Activated T-cell treated with anti-CD3 and anti-CD28 coated beads, Interleukin-2, amount 50 U/mL, for 24 hours (primary cell): ENCODE results near the gene EZH1.
A peak's percentile ranks its signal among the peaks of the same experiment; 100 is the strongest.

ENCODE experiments used
- DNase-seq: peaks from one replicate; pipeline ENCODE4 v3.0.0-alpha.2; 2020
- H3K27ac Mint-ChIP-seq: 2 replicates; pipeline ENCODE4 v1.8.0; 2020; ENCODE audit warnings: mild to moderate bottlenecking, mixed read lengths
- H3K27me3 Mint-ChIP-seq: 2 replicates; pipeline ENCODE4 v1.8.0; 2020; ENCODE audit warnings: mixed read lengths
- H3K36me3 Mint-ChIP-seq: 2 replicates; pipeline ENCODE4 v1.8.0; 2020; ENCODE audit warnings: low read depth, mixed read lengths
- H3K4me1 Mint-ChIP-seq: 2 replicates; pipeline ENCODE4 v1.8.0; 2020; ENCODE audit warnings: low read depth, mixed read lengths
- H3K4me3 Mint-ChIP-seq: 2 replicates; pipeline ENCODE4 v1.8.0; 2020; ENCODE audit warnings: mild to moderate bottlenecking, moderate library complexity, mixed read lengths
- H3K9me3 Mint-ChIP-seq: 2 replicates; pipeline ENCODE4 v1.8.0; 2020; ENCODE audit warnings: mixed read lengths

EZH1 gene

DNA sequence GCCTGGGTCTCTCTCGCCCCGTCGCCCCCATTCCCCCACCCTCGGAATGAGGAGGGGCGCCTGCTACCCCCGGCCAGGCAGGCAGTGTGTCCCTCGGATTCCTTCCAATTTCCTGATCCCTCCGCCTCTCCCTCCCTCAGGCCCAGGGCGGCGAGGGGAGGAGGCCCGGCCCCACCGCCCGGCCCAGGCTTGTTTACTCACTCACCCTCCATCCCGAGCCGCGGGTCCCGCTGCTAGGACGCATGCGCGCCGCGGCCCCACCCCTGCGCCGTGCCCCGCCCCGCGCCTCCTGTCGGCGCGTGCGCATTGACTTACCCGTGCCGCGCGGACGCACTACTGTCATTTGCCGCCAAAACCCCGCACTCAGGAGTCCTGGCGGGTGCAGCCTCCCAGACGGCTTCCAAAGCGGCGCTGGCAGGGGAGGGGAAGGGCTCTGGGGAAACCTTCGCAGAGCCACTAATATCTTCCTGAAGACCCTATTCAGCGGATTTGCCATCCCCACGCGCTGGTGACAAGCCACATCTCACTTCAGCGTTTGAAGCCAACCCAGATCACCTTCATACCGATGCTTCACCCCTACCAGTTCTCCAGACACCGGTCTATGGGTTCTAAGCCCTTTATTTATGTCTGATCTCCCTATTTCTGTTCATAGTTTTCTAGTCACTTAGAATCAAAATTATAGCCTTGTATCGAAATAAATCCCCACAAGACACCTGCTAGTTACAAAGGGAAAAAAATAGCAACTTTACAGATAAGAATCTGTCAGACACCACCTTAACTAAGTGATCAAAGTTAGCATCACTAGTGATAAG, at the start of gene EZH1:
Gene EZH1, minus strand, starts transcription at position 235 of the 812 bp plus-strand sequence. CDS start 16,099 bp downstream, outside the sequence.
- H3K4me3 Mint-ChIP-seq = peak within 1 kb of the TSS; percentile 95
- H3K27ac Mint-ChIP-seq = peak within 1 kb of the TSS; percentile 99
- peak; percentile 96 for DNase-seq
- peaks cover 12% of the 10 kb centered on the region for H3K27me3 Mint-ChIP-seq
- peaks cover 12% of the 10 kb centered on the region for H3K36me3 Mint-ChIP-seq
- H3K9me3 Mint-ChIP-seq = peaks cover 5% of the 10 kb centered on the region
- peaks cover 21% of the 10 kb centered on the region for H3K4me1 Mint-ChIP-seq

DNA sequence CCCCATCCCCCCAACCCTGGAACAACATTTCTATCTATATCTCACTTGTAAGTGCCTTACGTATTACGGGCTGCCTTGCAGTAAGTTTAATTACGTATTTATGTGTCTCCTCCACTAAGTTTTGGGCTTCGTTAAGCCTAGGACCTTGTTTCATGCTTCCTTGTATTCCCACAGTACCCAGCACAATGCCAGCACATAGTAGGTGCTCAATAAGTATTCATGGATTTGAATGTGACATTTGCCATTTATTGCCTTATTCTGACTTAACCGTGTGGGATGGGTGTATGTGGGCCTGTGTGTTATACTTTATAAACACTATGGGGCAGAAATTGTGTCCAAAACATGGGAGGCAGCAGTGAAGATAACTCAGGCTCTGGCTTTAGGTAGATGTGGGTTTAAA, 47.7 kb upstream of the EZH1 start:
- Mint-ChIP-seq H3K9me3 (no peaks in the 10 kb centered on the region), H3K27ac (no peak overlapping the region), H3K27me3 (peaks cover 17% of the 10 kb centered on the region), H3K4me1 (peaks cover 16% of the 10 kb centered on the region), H3K36me3 (peaks cover 12% of the 10 kb centered on the region), H3K4me3 (no peak overlapping the region)
- DNase-seq = no peak

DNA sequence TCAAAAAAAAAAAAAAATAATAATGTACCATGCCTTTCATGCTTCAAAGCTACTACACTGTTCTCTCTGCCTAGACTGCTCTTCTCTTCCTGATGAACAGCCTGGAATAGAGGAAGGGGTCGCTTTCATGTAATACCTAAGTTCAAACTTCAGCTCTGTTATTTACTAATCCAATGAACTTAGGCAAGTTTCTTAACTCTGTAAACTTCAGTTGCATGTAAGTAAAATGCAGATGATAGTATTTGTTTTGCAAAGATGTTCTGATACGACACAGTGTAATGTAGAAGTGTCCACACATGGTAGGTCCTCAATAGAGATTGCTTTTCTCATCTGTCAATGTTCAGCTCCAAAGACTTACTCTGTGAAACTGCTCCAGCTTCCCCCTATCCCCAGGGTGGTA, 47.1 kb upstream of the EZH1 start:
- DNase-seq = no peak
- Mint-ChIP-seq H3K27ac (no peak overlapping the region), H3K9me3 (no peaks in the 10 kb centered on the region)

DNA sequence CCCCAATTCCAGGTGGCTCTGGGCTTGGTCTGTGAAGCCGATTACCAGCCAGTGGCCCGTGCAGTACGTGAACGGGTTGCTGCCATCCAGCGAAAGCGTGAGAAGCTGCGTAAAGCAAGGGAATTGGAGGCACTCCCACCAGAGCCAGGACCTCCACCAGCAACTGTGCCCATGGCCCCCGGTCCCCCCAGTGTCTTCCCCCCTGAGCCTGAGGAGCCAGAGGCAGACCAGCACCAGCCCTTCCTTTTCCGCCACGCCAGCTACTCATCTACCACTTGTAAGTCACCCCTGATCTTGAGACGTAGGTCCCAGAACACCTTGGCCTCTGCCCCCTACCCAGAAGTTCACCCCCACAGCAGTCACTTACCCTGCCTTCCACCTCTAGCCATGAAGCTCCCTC, 42.4 kb upstream of the EZH1 start:
- peaks cover 24% of the 10 kb centered on the region for H3K4me1 Mint-ChIP-seq
- no peak for DNase-seq
- H3K36me3 Mint-ChIP-seq = no peaks in the 10 kb centered on the region
- H3K27me3 Mint-ChIP-seq = peaks cover 68% of the 10 kb centered on the region
- H3K27ac Mint-ChIP-seq = no peak overlapping the region
- H3K4me3 Mint-ChIP-seq = no peak overlapping the region
- no peaks in the 10 kb centered on the region for H3K9me3 Mint-ChIP-seq

More for the DNA sequence above, 47.1 kb upstream of the EZH1 start:
- Mint-ChIP-seq H3K27me3 (peaks cover 22% of the 10 kb centered on the region), H3K36me3 (peaks cover 12% of the 10 kb centered on the region), H3K4me1 (peaks cover 11% of the 10 kb centered on the region), H3K4me3 (no peak overlapping the region)

DNA sequence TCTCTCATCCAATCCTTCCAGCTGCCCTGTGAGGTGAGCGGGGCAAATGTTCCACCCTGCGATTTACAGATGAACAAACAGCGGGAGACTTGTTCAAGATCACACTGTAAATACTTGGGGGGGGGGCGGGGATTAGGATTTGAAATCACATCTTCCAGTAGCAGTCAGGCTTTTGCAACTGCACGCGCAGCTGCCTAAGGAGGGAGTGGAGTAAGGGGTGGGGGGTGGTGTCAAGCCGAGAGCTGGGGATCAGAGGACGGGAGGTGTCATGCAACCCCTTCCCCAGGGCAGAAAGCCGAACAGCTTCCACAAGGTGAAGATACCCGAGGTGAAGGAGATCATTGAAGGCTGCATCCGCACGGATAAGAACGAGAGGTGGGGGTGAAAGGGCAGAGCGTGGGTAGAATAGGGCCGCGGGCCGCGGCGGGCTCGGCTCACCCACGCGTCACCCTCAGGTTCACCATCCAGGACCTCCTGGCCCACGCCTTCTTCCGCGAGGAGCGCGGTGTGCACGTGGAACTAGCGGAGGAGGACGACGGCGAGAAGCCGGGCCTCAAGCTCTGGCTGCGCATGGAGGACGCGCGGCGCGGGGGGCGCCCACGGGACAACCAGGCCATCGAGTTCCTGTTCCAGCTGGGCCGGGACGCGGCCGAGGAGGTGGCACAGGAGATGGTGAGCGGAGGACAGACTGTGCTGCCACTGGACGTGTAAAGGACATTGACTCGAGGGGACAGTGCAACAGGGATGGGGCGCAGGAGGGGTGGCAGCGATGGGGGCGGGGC, 40.2 kb upstream of the EZH1 start:
- DNase-seq = no peak
- H3K27me3 Mint-ChIP-seq = peaks cover 82% of the 10 kb centered on the region
- H3K36me3 Mint-ChIP-seq = no peaks in the 10 kb centered on the region
- no peak overlapping the region for H3K4me3 Mint-ChIP-seq
- H3K27ac Mint-ChIP-seq = no peak overlapping the region
- H3K9me3 Mint-ChIP-seq = no peaks in the 10 kb centered on the region
- H3K4me1 Mint-ChIP-seq = peaks cover 32% of the 10 kb centered on the region

DNA sequence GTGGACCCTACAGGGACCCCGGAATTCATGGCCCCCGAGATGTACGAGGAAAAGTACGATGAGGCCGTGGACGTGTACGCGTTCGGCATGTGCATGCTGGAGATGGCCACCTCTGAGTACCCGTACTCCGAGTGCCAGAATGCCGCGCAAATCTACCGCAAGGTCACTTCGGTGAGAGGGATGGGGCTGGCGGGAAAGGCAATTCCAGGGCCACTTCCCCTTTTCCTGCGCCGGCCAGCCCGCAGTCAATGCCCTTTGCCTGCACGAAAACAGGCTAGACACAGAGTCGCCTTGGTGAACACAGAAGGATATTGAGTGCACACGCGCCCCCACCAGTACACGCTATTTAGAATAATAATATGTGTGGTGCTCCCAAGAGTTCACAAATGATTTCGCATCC, 39.6 kb upstream of the EZH1 start:
- no peak for DNase-seq
- Mint-ChIP-seq H3K27ac (no peak overlapping the region), H3K36me3 (peaks cover 5% of the 10 kb centered on the region), H3K4me3 (no peak overlapping the region), H3K9me3 (no peaks in the 10 kb centered on the region), H3K27me3 (peaks cover 88% of the 10 kb centered on the region), H3K4me1 (peaks cover 32% of the 10 kb centered on the region)

DNA sequence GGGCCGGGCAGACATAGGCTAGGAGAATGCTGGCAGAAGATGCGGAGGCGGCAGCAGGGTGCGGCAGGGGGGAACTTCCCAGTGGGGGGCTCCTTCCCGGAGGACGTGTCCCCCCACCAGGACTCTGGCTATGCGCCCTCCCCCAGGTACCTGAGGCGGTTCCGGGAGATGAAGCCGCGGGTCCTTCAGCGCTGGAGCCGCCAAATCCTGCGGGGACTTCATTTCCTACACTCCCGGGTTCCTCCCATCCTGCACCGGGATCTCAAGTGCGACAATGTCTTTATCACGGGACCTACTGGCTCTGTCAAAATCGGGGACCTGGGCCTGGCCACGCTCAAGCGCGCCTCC, 38.9 kb upstream of the EZH1 start:
- DNase-seq = no peak
- peaks cover 32% of the 10 kb centered on the region for H3K4me1 Mint-ChIP-seq
- peaks cover 12% of the 10 kb centered on the region for H3K36me3 Mint-ChIP-seq
- no peaks in the 10 kb centered on the region for H3K9me3 Mint-ChIP-seq
- H3K4me3 Mint-ChIP-seq = no peak overlapping the region
- H3K27me3 Mint-ChIP-seq = peaks cover 84% of the 10 kb centered on the region
- no peak overlapping the region for H3K27ac Mint-ChIP-seq

DNA sequence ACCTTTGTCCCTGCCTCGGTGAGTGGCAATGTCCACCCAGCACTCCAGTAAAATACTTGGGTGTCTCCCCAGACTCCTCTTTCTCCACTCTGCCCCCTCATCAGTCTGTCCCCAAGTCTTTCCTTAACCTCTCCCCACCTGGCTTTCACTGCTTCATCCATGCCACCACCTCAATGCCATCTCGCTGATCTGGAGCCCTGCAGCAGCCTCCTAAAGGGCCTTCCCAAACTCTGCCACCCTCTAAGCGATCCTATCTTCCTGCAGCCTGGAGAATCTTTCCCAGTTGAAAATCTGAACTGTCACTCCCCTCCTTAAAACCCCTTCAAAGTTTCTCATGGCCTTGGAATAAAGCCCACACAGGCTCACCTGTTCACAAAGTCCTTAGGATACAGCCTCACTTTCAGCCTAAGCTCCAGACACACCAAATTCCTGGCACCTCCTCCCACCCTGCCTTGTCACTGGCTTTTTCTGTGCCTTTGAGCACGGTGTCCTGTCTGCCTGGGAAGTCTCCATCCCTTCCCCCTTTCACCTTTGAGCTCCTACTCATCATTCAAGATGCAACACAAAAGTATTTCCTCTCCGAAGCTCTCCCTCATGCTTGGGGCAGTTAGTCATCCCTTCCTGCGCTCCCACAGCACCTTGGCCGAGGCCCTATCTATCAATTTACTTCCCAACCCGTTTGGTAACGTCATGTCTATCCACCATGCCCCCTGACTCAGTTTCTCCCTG, 38.4 kb upstream of the EZH1 start:
- Mint-ChIP-seq H3K4me1 (peaks cover 32% of the 10 kb centered on the region), H3K4me3 (no peak overlapping the region), H3K27ac (no peak overlapping the region), H3K36me3 (peaks cover 17% of the 10 kb centered on the region), H3K27me3 (peaks cover 79% of the 10 kb centered on the region), H3K9me3 (no peaks in the 10 kb centered on the region)
- DNase-seq = no peak

DNA sequence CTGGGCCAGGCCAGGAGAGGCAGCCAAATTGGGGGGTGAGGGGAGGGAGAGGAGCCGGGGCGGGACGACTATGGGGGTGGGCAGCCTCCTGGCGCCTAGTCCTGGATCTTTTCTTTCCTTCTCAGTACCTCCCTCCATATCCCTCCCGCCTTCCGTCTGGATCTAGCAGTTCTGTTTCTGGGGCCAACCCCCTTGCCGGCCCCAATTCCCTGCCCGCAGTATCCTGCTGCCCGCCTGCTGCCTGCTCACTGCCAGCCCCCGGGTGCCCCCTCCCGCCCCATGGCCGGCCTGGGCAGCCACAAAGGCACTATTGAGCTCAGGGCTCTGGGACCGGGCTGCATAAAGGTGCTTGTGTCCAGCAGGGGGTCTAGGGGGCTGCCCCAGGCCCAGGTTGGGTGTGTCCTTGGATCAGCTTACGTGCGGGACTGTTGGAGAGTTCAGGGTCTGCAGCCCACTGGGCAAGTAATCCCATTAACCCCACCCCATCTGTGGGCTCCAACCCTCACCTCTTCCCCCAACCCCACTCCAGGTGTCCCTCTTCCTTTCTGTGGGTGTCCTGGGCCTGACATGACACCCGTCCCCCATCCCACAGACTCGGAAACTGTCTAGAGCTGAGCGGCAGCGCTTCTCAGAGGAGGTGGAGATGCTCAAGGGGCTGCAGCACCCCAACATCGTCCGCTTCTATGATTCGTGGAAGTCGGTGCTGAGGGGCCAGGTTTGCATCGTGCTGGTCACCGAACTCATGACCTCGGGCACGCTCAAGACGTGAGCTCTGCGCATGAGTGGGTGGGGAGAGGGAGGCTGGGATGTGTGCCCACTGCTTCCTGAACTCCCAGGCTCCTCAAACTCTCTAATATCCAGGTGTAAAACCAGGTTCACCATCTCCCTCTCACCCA, 37.6 kb upstream of the EZH1 start:
- no peak for DNase-seq
- Mint-ChIP-seq H3K27ac (no peak overlapping the region), H3K4me1 (peaks cover 32% of the 10 kb centered on the region), H3K4me3 (no peak overlapping the region), H3K27me3 (peaks cover 71% of the 10 kb centered on the region), H3K36me3 (peaks cover 25% of the 10 kb centered on the region), H3K9me3 (no peaks in the 10 kb centered on the region)

DNA sequence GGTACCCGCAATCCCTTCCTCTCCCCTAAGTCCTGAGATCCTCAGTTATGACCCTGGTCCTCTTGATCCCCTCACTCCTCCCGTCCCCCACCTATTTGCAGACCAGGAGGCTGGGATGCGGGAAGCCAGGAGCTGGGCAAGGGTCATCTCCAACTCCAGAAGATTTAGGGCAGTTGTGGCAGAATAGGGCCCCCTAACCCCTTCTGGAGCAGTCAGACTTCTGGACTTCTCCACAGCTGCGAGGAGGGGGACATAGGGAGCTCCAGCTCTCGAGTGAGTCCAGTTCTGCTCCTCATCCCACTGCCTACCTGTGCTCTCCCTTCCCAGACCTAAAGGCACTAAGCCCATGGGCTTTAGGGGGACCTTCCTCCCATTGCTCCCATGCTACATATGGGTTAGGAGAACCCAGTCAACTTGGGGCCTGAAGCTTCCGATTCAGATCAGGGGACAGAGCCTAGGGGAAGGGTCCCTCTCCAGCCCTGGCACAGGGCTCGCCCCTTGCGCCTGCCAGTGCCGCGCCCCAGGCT, 36.9 kb upstream of the EZH1 start:
- H3K9me3 Mint-ChIP-seq = no peaks in the 10 kb centered on the region
- H3K27me3 Mint-ChIP-seq = peaks cover 65% of the 10 kb centered on the region
- no peak overlapping the region for H3K27ac Mint-ChIP-seq
- DNase-seq = no peak
- peaks cover 32% of the 10 kb centered on the region for H3K4me1 Mint-ChIP-seq
- H3K36me3 Mint-ChIP-seq = peaks cover 31% of the 10 kb centered on the region
- no peak overlapping the region for H3K4me3 Mint-ChIP-seq

DNA sequence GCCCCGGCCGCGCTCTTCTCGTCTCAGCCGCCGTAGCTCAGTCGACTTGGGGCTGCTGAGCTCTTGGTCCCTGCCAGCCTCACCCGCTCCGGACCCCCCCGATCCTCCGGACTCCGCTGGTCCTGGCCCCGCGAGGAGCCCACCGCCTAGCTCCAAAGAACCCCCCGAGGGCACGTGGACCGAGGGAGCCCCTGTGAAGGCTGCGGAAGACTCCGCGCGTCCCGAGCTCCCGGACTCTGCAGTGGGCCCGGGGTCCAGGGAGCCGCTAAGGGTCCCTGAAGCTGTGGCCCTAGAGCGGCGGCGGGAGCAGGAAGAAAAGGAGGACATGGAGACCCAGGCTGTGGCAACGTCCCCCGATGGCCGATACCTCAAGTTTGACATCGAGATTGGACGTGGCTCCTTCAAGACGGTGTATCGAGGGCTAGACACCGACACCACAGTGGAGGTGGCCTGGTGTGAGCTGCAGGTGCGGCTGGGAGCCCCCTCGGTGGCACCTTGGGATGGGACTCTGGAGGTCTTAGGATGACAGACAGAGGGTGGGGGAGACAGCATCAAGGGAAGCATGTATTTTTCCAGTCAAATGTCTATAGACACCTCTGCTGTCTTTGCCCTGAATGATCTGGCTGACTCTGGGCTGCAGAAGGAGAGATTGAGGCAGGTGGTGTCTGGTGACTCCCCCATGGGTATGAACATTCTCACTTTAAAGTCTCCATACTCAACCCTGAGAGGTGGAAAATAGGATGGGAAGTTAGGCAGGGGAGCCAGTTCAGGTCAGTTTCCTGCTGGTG, 36.2 kb upstream of the EZH1 start:
- Mint-ChIP-seq H3K9me3 (no peaks in the 10 kb centered on the region), H3K4me1 (peaks cover 32% of the 10 kb centered on the region), H3K4me3 (no peak overlapping the region), H3K36me3 (peaks cover 37% of the 10 kb centered on the region), H3K27ac (no peak overlapping the region), H3K27me3 (peaks cover 58% of the 10 kb centered on the region)
- DNase-seq = peak; percentile 38

DNA sequence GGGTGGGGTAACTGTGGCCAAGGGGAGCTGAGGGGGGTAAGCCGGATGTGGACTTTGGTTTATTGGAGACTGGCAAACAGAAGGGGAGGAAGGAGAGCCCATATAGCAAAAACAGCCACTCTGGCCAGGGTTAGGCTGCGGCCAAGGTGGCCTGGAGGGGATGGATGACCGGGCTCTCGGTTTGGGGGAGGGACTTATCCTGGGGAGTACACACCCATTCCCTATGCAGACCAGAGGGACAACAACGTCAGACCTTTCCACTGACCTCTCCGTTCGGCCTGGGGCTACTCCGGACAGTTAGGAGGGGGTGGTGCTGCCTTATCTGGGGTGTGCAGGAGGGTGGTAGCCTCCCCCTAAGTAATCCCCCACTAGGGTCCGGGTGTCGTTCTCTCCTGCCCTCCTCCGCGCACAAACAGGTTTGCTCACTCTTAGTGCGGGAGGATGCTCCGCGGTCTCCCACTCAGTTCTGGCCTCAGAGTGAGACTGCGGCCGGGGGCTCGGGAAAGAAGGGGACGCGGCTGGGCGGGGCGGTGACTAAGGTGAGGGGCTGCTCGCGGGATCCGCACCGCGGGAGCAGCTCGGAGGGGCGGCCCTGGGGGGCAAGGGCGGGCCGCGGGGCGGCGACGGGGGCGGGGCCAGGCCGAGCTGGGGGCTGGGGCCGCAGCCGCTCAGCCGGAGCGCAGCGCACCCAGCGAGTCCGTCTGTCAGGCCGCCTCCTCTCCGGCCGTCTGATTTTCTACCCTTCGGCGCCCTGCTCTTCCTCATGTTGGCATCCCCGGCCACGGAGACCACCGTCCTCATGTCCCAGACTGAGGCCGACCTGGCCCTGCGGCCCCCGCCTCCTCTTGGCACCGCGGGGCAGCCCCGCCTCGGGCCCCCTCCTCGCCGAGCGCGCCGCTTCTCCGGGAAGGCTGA, 35.4 kb upstream of the EZH1 start, which contains the start of gene WNK4:
Gene WNK4, plus strand, starts transcription at position 675 of the 915 bp plus-strand sequence. Its CDS starts 89 bp downstream, at position 764.
- H3K36me3 Mint-ChIP-seq = peaks cover 46% of the 10 kb centered on the region
- H3K4me3 Mint-ChIP-seq = no peak within 1 kb of the TSS
- peaks cover 49% of the 10 kb centered on the region for H3K27me3 Mint-ChIP-seq
- no peaks in the 10 kb centered on the region for H3K9me3 Mint-ChIP-seq
- no peak for DNase-seq
- peaks cover 31% of the 10 kb centered on the region for H3K4me1 Mint-ChIP-seq
- H3K27ac Mint-ChIP-seq = no peak within 1 kb of the TSS
